ENCODE data around the gene CCR5. TPM values are rescaled to one million over a fixed set of nuclear protein-coding genes. Genes with fewer than 3 reads are reported as not detected.
A peak's percentile ranks its signal among the peaks of the same experiment; 100 is the strongest.

CCR5 gene
- total and polyA plus RNA-seq, 9 of the 15 experiments (the other 6 are each of a cell fraction or from before 2014, with no cell fraction given), result not detected

- TF ChIP-seq POLR2AphosphoS5 (IDR thresholded peaks at IDR 0.05; ENCODE audit: control insufficient read depth, insufficient read depth, low read depth, low read length), result peak; percentile 65; the same call in 1 of the 2 replicates
- no peak for TF ChIP-seq ZNF165 (CRISPR knock-in tag; IDR thresholded peaks at IDR 0.05; ENCODE audit: borderline replicate concordance)
- no peak for TF ChIP-seq NELFE (IDR thresholded peaks at IDR 0.05; ENCODE audit: insufficient read depth, insufficient read length)
- peak; percentile 52; the same call in 1 of the 2 replicates for TF ChIP-seq BACH1 (tag; IDR thresholded peaks at IDR 0.05)
- peak; percentile 65 for TF ChIP-seq MAFK (IDR thresholded peaks at IDR 0.05; ENCODE audit: low read length)
- no peak for TF ChIP-seq ZNF3 (CRISPR knock-in tag; IDR thresholded peaks at IDR 0.05)
- no peak for TF ChIP-seq NFXL1 (CRISPR knock-in tag; IDR thresholded peaks at IDR 0.05)
- TF ChIP-seq BHLHE40 (IDR thresholded peaks at IDR 0.05; ENCODE audit: low read length), result peak; percentile 67
- no peak for TF ChIP-seq CBFB (CRISPR knock-in tag; IDR thresholded peaks at IDR 0.05)
- peak; percentile 50 for TF ChIP-seq FOS (IDR thresholded peaks at IDR 0.05; ENCODE audit: extremely low read depth, insufficient read length)
- no peak for TF ChIP-seq RBBP5 (IDR thresholded peaks at IDR 0.05; ENCODE audit: borderline replicate concordance, insufficient read depth, low read length, poor library complexity, severe bottlenecking)
- no peak for TF ChIP-seq SNAPC5 (CRISPR knock-in tag; IDR thresholded peaks at IDR 0.05)
- TF ChIP-seq ZNF143 (CRISPR knock-in tag; IDR thresholded peaks at IDR 0.05), result no peak
- TF ChIP-seq ZC3H8 (IDR thresholded peaks at IDR 0.05), result no peak
- no peak for TF ChIP-seq KDM2B (CRISPR knock-in tag; IDR thresholded peaks at IDR 0.05)
- peak; percentile 61 for TF ChIP-seq EGR1 (conservative IDR thresholded peaks at IDR 0.05)
- TF ChIP-seq ZNF551 (CRISPR knock-in tag; IDR thresholded peaks at IDR 0.05), result no peak
- no peak for TF ChIP-seq PURB (CRISPR knock-in tag; IDR thresholded peaks at IDR 0.05; ENCODE audit: low read depth)
- no peak for TF ChIP-seq RFX5 (IDR thresholded peaks at IDR 0.05; ENCODE audit: low read depth, low read length)
- no peak for TF ChIP-seq ZNF347 (CRISPR knock-in tag; IDR thresholded peaks at IDR 0.05; ENCODE audit: low read depth)
- TF ChIP-seq SIN3B (IDR thresholded peaks at IDR 0.05; ENCODE audit: low read depth), result no peak
- TF ChIP-seq CUX1 (CRISPR knock-in tag; IDR thresholded peaks at IDR 0.05), result 0 out of 2 replicates have a peak, but pooled peaks have one; percentile 51
- peak; percentile 61 for TF ChIP-seq TAF9B (IDR thresholded peaks at IDR 0.05; ENCODE audit: partially characterized antibody)
- TF ChIP-seq PCBP2 (IDR thresholded peaks at IDR 0.05; ENCODE audit: low read depth, low read length, poor library complexity, severe bottlenecking), result no peak
Measured at GRCh38 chr3:46400000-46400734, 29.4 kb downstream of the CCR5 start (continued).

Data from K562 (cell line).